ENCODE results near the gene USP34. TPM values are rescaled to one million over a fixed set of nuclear protein-coding genes. Genes with fewer than 3 reads are reported as not detected.

USP34 gene
- total and polyA plus RNA-seq, 2 experiments from 2014 or later: 81.8 to 157 TPM

- Histone ChIP-seq H3K27ac (ENCODE audit: low read depth) (no peak overlapping the region), H3K9me2 (ENCODE audit: insufficient read depth) (no peaks in the 10 kb centered on the region), H3K27me3 (ENCODE audit: insufficient read depth) (no peaks in the 10 kb centered on the region), H3K36me3 (ENCODE audit: insufficient read depth) (0 out of 2 replicates have a peak, but pooled peaks cover 3% of the 10 kb centered on the region), H3F3A (replicated peaks; ENCODE audit: low read depth) (no peaks in the 10 kb centered on the region), H3K4me3 (no peak overlapping the region), H3K79me2 (replicated peaks; ENCODE audit: insufficient read depth) (no peaks in the 10 kb centered on the region), H4K20me1 (replicated peaks; ENCODE audit: insufficient read depth) (no peaks in the 10 kb centered on the region; the same call in 1 of the 2 replicates), H3K4me1 (ENCODE audit: insufficient read depth) (no peaks in the 10 kb centered on the region), H3K4me2 (no peak overlapping the region), H2AFZ (no peak overlapping the region)
- no peak for ATAC-seq
- Mint-ChIP-seq H3K27me3 (ENCODE audit: insufficient read depth, low read depth, poor library complexity) (peaks cover 1% of the 10 kb centered on the region), H3K4me1 (no peaks in the 10 kb centered on the region), H3K27ac (no peak overlapping the region), H3K36me3 (ENCODE audit: low read depth) (peaks cover 18% of the 10 kb centered on the region), H3K9me3 (no peaks in the 10 kb centered on the region), H3K4me3 (no peak overlapping the region)
- DNase-seq (ENCODE audit: low spot score): no peak
- TF ChIP-seq ZNF462 (CRISPR knock-in tag; IDR thresholded peaks at IDR 0.05): no peak
- TF ChIP-seq CTCF (conservative IDR thresholded peaks at IDR 0.05; ENCODE audit: low read depth in 2 of 2): no peak
- TF ChIP-seq ETS1 (IDR thresholded peaks at IDR 0.05): no peak
- TF ChIP-seq NANOG (IDR thresholded peaks at IDR 0.05; ENCODE audit: borderline replicate concordance): no peak
- TF ChIP-seq POLR2AphosphoS5 (IDR thresholded peaks at IDR 0.05; ENCODE audit: low read depth): no peak
- no peak for TF ChIP-seq ZNF331 (CRISPR knock-in tag; IDR thresholded peaks at IDR 0.05; ENCODE audit: low read depth)
- no peak for TF ChIP-seq CREB1 (CRISPR knock-in tag; IDR thresholded peaks at IDR 0.05; ENCODE audit: low read depth)
- TF ChIP-seq REST (IDR thresholded peaks at IDR 0.05; ENCODE audit: unreplicated experiment): no peak
- no peak for TF ChIP-seq STAT1 (IDR thresholded peaks at IDR 0.05; ENCODE audit: unreplicated experiment)
- no peak for TF ChIP-seq ZNF114 (CRISPR knock-in tag; IDR thresholded peaks at IDR 0.05)
- no peak for TF ChIP-seq EZH2phosphoT487 (IDR thresholded peaks at IDR 0.05; ENCODE audit: unreplicated experiment)
- no peak for TF ChIP-seq EZH2 (IDR thresholded peaks at IDR 0.05; ENCODE audit: low read depth, unreplicated experiment)
- no peak for TF ChIP-seq JUNB (IDR thresholded peaks at IDR 0.05; ENCODE audit: unreplicated experiment)
These were observed 256.7 kb downstream of the USP34 start for GRCh38 chr2:61214171-61214570.
